Daoy (cell line): ENCODE data around the gene JARID2. TPM values are rescaled to one million over a fixed set of nuclear protein-coding genes. Genes with fewer than 3 reads are reported as not detected.

Experiments
- DNase-seq: peaks from one replicate; pipeline ENCODE4 v3.0.0-alpha.2; 2015; ENCODE audit warnings: low read depth
- total RNA-seq: library from RNA; depleted of rRNA; stranded (reverse); fragments of >200 nt; shearing (Covaris generic); gene quantifications from 2 replicates; pipeline ENCODE4 v1.2.3, GENCODE V29; 2014

The JARID2 gene
- total RNA-seq, 1 experiment from 2014 or later: 11.3 TPM

- DNase-seq: no peak
These were observed 1.0 kb downstream of the JARID2 start for GRCh38 chr6:15246666-15247499.

- DNase-seq: peak; percentile 62
These were observed 1.9 kb downstream of the JARID2 start for GRCh38 chr6:15247500-15248450.

GRCh38 chr6:15248451-15249370 lies 2.8 kb downstream of the JARID2 start:
- DNase-seq: peak; percentile 97

GRCh38 chr6:15249371-15250019 lies 3.6 kb downstream of the JARID2 start:
- DNase-seq: no peak

- no peak for DNase-seq
These were observed 4.6 kb downstream of the JARID2 start for GRCh38 chr6:15250187-15251168.

GRCh38 chr6:15252195-15252594 lies 6.3 kb downstream of the JARID2 start:
- DNase-seq: no peak

GRCh38 chr6:15253203-15254022 lies 7.5 kb downstream of the JARID2 start:
- no peak for DNase-seq

GRCh38 chr6:15254070-15254975 lies 8.5 kb downstream of the JARID2 start:
- DNase-seq: peak; percentile 52

GRCh38 chr6:15255481-15255880 lies 9.6 kb downstream of the JARID2 start:
- no peak for DNase-seq

GRCh38 chr6:15255909-15256395 lies 10.1 kb downstream of the JARID2 start:
- no peak for DNase-seq

- no peak for DNase-seq
These were observed 10.8 kb downstream of the JARID2 start for GRCh38 chr6:15256538-15257271.

- DNase-seq: no peak
These were observed 11.7 kb downstream of the JARID2 start for GRCh38 chr6:15257357-15258132.

- no peak for DNase-seq
These were observed 13.9 kb downstream of the JARID2 start for GRCh38 chr6:15259766-15260098.

- no peak for DNase-seq
These were observed 14.4 kb downstream of the JARID2 start for GRCh38 chr6:15260099-15260821.

- DNase-seq: no peak
These were observed 18.0 kb downstream of the JARID2 start for GRCh38 chr6:15263780-15264374.
